Fibroblast of the aortic adventitia (primary cell): ENCODE measurements around the gene ADAMTSL2. TPM values are rescaled to one million over a fixed set of nuclear protein-coding genes. Genes with fewer than 3 reads are reported as not detected.

Experiments used
- DNase-seq: peaks from one replicate; pipeline ENCODE4 v3.0.0-alpha.2; 2010; ENCODE audit warnings: low read depth
- H3K4me3 ChIP-seq: 2 replicates; pipeline ENCODE4 v1.5.1; 2011; ENCODE audit warnings: low read depth, mild to moderate bottlenecking, control low read depth, low read length, moderate library complexity
- total RNA-seq: library from RNA; depleted of rRNA; stranded (reverse); fragments of >200 nt; gene quantifications from 2 replicates; pipeline ENCODE4 v1.2.3, GENCODE V29; 2012; ENCODE audit warnings: low replicate concordance
- TF ChIP-seq, protein P1 (sequence below): IDR thresholded peaks from 2 replicates; pipeline ENCODE4 v1.5.1; 2011; ENCODE audit warnings: mild to moderate bottlenecking, low read length, control low read depth, inconsistent platforms; ENCODE audit not compliant: insufficient read depth

ADAMTSL2 gene
- total RNA-seq, 1 donor = not detected

DNA sequence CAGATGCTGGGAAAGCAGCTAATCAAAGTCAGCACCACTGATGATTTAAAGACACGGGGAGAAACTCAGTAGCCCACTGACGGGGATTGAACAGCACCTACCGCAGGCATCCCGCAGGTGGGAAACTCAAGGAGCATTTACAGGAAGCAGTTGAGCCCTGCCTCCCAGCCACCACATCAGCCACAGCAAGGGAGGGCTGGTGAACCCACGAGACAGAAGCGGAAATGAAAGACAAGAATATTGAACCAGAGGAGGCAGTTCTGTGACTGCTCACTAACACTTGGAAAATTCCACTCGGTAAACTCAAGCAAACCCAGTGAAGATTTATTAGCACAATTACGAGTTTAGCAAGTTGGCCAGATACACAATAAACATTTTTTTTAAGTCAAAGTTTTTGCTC is 85.3 kb downstream of the ADAMTSL2 start:
- H3K4me3 ChIP-seq = no peak overlapping the region
- TF ChIP-seq, protein P1, sequence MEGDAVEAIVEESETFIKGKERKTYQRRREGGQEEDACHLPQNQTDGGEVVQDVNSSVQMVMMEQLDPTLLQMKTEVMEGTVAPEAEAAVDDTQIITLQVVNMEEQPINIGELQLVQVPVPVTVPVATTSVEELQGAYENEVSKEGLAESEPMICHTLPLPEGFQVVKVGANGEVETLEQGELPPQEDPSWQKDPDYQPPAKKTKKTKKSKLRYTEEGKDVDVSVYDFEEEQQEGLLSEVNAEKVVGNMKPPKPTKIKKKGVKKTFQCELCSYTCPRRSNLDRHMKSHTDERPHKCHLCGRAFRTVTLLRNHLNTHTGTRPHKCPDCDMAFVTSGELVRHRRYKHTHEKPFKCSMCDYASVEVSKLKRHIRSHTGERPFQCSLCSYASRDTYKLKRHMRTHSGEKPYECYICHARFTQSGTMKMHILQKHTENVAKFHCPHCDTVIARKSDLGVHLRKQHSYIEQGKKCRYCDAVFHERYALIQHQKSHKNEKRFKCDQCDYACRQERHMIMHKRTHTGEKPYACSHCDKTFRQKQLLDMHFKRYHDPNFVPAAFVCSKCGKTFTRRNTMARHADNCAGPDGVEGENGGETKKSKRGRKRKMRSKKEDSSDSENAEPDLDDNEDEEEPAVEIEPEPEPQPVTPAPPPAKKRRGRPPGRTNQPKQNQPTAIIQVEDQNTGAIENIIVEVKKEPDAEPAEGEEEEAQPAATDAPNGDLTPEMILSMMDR = no peak
- no peak for DNase-seq

DNA sequence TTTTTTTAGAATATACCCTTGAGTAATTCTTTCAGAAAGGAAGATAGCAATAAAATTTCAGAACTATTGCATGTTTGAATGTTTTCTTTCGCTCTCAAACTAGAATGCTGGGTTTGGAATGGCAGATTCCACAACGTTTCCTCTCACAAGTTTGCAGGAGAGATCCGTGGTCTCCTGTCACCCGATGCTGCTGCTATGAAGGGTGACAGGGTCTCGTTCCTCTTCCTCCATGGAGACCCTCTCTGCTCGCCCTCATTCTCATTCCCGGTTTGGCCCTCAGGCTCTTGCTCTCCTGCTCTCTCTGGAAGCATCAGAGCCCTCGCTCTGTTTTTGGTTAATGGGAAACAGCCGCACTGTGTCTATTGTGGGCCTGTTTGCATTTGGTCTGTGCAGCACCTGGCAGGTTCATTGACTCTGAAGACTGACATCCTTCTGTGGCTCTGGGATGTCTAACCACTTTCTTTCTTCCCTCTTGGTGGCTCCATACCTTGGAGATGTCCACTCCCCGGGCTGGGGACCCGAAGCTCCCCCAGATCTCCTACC is 87.3 kb downstream of the ADAMTSL2 start:
- no peak for DNase-seq
- no peak overlapping the region for H3K4me3 ChIP-seq
- TF ChIP-seq, protein P1 = no peak

DNA sequence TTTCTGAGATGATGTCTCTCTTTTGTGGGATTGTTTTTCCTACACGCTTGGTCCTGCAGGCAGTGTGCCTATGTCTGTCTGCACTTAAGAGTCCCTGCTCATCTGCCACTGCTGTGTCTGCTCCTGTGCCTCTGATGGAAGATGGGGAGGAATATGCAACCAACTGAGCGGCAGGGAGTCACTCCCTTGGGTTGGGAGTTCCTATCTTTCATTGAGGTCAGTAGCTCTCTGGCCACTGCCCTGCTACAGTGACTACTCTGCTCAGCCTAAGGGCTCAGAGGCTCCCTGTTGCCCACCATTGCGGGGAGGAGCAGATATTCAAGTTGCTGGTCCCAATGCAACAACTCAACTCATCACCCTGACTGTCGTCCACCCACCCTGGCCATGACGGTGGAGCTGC is 88.1 kb downstream of the ADAMTSL2 start:
- DNase-seq = no peak
- TF ChIP-seq, protein P1 = no peak
- H3K4me3 ChIP-seq = no peak overlapping the region

Other genes with a start within 250 kb of the ADAMTSL2 start
- 6.9 and 13.5 TPM in 2 replicates for gene SURF6, start 198.5 kb upstream of the ADAMTSL2 start, total RNA-seq
- 17.7 and 19.7 TPM in 2 replicates for gene MED22, start 186.6 kb upstream of the ADAMTSL2 start, total RNA-seq
- 2,301 and 2,411 TPM in 2 replicates for gene RPL7A, start 186.5 kb upstream of the ADAMTSL2 start, total RNA-seq
- gene SURF1, start 178.2 kb upstream of the ADAMTSL2 start, total RNA-seq = 25.1 and 49.3 TPM in 2 replicates
- 12.5 and 33.9 TPM in 2 replicates for gene SURF2, start 178.2 kb upstream of the ADAMTSL2 start, total RNA-seq
- 103 and 275 TPM in 2 replicates for gene SURF4, start 158.6 kb upstream of the ADAMTSL2 start, total RNA-seq
- 0.33 and 1.3 TPM in 2 replicates for gene STKLD1, start 158.3 kb upstream of the ADAMTSL2 start, total RNA-seq
- gene REXO4, start 116.7 kb upstream of the ADAMTSL2 start, total RNA-seq = 11.7 and 73.3 TPM in 2 replicates
- 1.4 and 2.1 TPM in 2 replicates for gene ADAMTS13, start 112.3 kb upstream of the ADAMTSL2 start, total RNA-seq
- 4.4 and 18.0 TPM in 2 replicates for gene CACFD1, start 74.7 kb upstream of the ADAMTSL2 start, total RNA-seq
- gene SLC2A6, start 55.6 kb upstream of the ADAMTSL2 start, total RNA-seq = 0.74 and 7.3 TPM in 2 replicates
- not detected in 2 replicates for gene MYMK, start 9.7 kb upstream of the ADAMTSL2 start, total RNA-seq
- gene FAM163B, start 74.7 kb downstream of the ADAMTSL2 start, total RNA-seq = not detected in 2 replicates
- gene DBH, start 101.7 kb downstream of the ADAMTSL2 start, total RNA-seq = not detected in 2 replicates
- gene SARDH, start 203.6 kb downstream of the ADAMTSL2 start, total RNA-seq = 0.18 and 2.9 TPM in 2 replicates